Renal cortex interstitium (tissue), 11 donors: ENCODE measurements around the gene TCEA2. TPM values are rescaled to one million over a fixed set of nuclear protein-coding genes. Genes with fewer than 3 reads are reported as not detected.

ENCODE experiments used
- DNase-seq, 11 donors: peaks; one replicate each; pipeline ENCODE4 v3.0.0-alpha.2; 2013; ENCODE audit warnings: low read depth in 9 of 11, low spot score in 4 of 11; ENCODE audit errors: extremely low read depth in 1 of 11
- polyA plus RNA-seq, 3 donors: library from polyadenylated mRNA; unstranded; fragments of 120-200 nt; gene quantifications; one replicate each; pipeline ENCODE4 v1.2.1, GENCODE V29; 2013; ENCODE audit not compliant: insufficient read length in 3 of 3

Gene TCEA2
- polyA plus RNA-seq, 3 donors: 72.5 to 93.9 (median 89.4) TPM

- no peak for DNase-seq
These were observed 32.4 kb upstream of the TCEA2 start for GRCh38 chr20:64030371-64031134.

DNA sequence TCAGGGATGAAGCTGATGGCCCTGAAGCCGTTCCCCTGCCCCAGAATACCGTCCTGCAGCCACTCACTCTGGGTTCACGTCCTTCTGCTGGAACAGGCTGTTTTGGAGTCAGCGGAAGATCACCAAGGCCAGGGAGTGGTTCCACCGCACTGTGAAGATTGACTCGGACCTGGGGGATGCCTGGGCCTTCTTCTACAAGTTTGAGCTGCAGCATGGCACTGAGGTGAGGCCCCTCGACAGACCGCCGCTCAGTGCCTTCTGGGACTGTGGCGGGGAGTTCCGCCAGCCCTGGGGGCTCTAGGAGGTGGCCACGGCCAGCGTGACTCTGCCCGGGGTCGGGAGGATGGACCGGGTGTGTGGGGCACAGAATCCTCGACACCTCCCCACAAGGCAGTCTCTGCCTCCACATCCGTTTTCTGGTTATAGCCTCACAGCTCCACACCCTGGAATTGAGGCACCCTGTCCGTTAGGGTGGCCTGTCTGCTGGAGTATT lies 31.1 kb upstream of the TCEA2 start:
- DNase-seq: no peak

GRCh38 chr20:64032706-64033624 lies 30.0 kb upstream of the TCEA2 start:
- no peak for DNase-seq

DNA sequence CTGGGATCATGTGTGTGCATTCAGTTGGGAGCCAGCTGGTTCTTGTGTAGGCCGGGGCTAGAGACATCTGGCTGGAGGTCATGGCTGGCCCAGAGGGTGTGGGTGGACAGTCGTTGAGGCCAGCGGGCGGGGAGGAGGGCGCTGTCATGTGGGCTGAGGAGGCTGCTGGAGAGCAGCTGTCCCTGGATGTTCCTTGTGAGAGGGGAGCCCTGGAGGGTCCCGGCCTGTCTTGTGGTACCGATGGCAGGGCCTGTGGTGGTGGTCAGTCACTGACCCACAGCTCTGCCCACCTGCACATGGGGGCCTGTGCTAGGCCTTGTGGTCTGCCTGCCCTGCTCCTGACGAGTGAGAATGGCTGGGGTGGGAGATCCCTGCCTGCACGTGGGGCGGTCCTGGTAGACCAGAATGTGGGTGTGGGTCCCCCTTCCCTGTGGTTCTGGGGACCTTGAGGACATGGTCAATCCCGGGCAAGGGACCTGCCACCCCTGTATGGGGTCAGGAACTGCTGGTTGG lies 29.0 kb upstream of the TCEA2 start:
- no peak for DNase-seq

DNA sequence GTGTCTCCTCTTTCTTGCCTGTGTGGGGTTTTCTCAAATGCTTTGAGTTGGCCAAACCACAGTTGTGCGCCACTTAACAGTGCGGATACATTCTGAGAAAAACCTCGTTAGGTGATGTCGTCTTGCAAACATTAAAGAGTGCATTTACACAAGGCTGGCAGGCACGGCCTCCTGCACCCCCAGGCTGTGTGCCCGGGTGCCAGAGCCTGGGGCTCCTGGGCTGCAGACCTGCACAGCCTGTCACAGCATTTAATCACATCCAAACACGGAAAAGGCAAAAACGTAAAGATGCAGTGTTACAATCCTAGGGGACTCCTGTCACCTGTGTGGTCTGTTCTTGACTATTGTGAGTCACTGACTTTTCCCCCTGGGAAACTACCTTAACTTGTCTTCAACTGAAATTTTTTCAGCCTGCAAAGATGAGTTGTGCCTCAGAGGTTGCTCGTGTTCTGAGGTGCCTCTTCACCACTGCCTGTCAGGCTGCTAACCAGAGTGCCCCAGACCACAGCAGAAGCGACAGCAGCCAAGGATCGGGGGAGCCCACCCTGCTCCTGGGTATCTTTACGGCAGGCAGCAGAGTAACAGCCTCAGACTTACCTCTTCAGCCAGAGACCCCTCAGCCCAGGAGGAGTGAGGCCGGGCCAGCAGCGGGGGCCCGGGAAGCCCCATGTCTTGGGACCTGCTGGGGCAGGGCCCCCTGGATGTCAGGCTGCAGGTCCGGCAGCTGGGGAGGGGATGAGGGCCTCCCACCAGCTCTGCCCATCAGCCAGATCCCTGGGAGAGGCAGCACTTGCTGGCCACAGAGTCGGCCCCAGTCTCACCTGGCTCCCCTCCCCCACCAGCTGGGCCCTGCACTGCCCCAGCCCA lies 27.7 kb upstream of the TCEA2 start:
- no peak for DNase-seq

GRCh38 chr20:64035933-64036345 lies 27.1 kb upstream of the TCEA2 start, which contains the start of gene C20orf204:
Gene C20orf204, plus strand, starts transcription at chr20:64036182. Its CDS starts 142 bp downstream, at chr20:64036324.
- no peak for DNase-seq

DNA sequence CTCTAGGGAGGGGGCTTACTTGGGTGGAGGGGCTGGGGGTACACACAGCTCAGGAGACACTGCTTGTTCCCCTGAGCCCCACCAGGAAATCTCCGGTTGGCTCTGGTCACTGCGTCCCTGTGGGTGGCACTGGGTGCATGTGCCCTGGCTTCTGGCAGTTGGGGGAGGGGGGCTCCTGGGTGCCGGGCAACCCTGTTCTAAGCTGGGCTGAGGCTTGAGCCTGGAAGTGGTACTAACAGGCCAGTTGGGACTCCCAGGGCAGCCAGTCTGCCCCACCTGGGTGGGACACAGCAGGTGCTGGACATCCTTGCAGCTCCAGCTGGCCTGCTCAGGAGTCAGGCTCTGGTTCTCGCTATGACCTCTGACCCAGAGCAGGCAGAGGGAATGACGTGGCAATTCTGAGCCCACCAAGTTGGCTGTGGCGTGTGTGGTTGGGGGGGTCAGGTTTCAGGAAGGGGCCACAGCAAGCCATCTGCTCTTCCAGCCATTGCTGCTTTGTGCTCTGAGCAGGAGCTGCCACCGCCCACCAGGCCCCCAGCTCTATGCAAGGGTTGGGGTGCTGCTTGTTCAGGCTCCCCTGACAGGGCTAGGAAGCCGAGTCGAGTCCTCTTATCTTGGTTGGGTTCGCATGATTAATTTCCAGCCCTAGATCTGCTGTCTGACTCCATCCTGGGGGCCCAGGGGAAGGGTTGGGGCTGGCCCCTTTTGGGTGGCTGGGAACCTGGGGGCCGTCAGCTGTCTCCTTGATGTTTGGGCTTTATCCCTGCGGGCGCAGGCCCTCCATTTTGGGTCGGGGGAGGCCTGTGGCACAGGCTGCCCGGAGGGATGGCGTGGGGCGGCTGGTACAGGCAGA lies 26.4 kb upstream of the TCEA2 start:
- no peak for DNase-seq

DNA sequence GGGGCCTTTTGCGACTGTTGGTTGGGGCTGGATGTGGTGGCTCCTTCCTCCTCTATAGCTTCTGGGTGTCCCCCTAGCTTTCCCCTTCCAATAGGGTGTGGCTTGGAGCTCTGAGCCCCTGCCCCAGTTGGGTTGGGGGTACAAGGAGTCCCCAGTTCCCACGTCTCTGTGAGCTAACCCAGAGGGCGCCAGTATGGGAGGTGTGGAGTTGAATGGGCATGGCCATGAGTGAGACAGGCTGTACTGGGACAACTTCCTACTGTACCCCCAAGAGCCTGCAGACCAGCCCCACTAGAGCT lies 25.9 kb upstream of the TCEA2 start:
- DNase-seq: no peak

DNA sequence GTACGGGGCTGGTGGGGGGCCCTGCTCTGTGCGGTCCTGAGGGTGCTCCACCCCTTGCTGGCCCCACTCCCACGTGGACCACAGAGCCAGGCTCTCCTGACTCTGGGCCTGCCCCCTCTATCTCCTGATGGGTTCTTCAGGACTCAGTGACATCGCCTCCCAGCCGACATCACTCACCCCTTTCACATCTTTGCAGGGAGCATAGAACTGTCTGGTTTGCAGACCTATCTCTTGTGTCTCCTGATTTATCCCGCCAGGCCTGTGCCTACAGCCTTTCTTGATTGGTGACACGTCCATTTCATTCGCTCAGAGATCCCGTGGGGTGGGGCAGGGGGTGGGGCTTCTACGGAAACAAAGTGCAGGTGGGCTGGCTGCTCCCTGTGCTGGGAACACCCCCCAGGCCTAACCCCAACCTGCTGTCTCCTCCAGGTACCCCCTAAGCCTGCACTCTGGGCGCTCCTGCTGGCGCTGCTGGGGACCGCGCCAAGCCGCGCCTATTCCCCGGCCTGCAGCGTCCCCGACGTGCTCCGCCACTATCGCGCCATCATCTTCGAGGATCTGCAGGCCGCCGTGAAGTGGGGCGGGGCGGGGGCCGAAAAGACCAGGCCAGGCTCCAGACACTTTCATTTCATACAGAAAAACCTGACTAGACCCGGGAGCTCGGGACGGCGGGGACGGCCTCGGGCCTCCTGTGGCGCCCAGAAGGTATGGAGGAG lies 25.3 kb upstream of the TCEA2 start:
- DNase-seq: no peak

DNA sequence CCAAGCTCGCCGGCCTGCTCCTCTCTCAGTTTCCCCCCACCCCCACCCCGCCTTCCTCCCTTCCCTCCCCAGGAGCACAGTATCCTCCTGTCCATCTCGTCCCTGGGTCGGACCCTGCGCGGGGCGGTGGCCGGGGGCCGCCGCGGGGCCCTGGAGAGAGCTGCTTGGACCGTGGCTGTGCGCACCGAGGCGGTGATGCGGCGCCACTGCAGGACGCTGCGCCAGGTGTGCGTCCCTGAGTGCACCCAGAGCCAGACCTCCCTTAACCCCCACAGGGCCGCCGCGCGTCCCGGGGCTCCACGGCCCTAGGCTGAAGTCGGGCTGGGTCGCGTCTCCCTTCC lies 24.8 kb upstream of the TCEA2 start:
- no peak for DNase-seq

DNA sequence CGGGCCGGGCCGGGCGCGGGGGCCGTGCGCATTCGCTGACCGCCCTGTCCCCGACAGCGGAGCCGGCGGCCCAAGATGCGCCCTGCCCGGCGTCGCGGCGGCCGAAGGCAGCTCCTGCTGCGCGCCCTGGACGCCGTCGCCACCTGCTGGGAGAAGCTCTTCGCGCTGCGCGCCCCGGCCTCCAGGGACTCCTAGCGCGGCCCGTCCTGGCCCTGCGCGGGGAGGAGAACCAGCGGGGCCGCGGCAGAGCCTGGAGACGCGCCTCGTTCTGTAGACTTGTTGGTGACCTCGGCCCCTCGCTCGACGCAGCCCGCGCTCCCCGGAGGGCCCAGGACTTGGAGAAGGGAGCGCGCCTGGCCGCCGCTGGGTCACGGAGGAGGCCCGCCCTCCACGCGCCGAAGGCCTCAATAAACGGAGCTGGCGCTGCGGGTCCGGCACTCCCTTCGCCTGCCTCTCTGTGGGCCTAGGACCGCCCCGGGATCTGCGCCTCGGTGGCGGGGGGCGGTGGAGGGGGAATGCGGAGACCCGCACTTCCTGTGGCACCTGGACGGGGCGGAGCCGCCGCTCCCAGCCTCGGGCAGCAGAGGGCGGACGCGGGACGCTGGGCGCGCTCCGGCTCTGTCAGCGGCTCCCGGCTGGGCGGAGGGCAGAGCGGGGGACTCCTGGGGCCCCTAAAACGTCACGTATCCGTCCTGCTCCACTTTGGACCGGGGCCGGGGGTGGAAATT lies 24.3 kb upstream of the TCEA2 start:
- peak in 5 of 11 donors; percentile 61 to 74 (median 71) for DNase-seq

GRCh38 chr20:64039293-64040160 lies 23.5 kb upstream of the TCEA2 start:
- no peak for DNase-seq

DNA sequence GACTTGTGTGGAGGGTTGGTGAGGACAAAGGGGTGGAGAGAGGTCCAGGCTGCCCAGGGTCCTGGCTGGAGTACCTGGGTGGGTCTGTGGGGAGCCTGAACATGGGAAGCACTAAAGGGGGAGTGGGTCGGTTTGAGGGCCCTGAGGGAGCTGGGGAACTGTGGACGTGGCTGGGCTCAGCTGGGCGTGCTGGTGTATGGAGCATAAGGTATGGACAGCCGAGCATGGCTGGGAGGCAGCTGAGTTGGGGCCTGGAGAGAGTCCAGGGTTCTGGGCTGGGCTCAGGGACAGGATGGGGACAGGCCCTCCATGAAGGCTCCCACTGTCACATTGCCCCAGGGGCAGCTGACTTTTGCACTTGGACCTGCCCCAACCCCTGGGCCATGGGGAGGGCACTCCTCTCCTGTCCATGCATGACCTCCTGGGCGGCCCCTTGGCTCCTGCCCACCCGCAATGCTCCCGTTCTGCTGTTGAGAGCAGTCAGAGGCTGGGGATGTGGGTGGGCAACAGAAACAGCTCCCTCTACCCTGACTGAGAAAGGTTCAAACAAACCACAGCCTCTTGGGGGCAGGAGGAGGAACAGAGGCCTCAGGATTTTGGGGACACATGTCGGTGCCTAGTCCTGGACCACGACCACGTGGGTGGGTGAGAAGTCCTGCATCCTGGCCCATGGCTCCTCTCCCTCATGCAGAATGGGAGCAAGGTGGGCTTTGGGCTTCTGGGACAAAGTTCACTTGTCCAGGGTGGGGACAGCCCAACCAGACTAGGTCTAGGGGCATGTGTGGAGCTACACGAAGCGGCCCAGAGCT lies 22.6 kb upstream of the TCEA2 start:
- DNase-seq: no peak

- DNase-seq: no peak
These were observed 21.8 kb upstream of the TCEA2 start for GRCh38 chr20:64041040-64041780.

- no peak for DNase-seq
These were observed 21.3 kb upstream of the TCEA2 start for GRCh38 chr20:64041781-64042053.
